GM18858 (cell line): ENCODE measurements around the gene DTNBP1.
A peak's percentile ranks its signal among the peaks of the same experiment; 100 is the strongest.

Experiments
- ATAC-seq: cut with Tn5 transposase; IDR thresholded peaks from one replicate; pipeline ENCODE4 v1.9.1; 2021; ENCODE audit not compliant: unreplicated experiment

DTNBP1 gene

DNA sequence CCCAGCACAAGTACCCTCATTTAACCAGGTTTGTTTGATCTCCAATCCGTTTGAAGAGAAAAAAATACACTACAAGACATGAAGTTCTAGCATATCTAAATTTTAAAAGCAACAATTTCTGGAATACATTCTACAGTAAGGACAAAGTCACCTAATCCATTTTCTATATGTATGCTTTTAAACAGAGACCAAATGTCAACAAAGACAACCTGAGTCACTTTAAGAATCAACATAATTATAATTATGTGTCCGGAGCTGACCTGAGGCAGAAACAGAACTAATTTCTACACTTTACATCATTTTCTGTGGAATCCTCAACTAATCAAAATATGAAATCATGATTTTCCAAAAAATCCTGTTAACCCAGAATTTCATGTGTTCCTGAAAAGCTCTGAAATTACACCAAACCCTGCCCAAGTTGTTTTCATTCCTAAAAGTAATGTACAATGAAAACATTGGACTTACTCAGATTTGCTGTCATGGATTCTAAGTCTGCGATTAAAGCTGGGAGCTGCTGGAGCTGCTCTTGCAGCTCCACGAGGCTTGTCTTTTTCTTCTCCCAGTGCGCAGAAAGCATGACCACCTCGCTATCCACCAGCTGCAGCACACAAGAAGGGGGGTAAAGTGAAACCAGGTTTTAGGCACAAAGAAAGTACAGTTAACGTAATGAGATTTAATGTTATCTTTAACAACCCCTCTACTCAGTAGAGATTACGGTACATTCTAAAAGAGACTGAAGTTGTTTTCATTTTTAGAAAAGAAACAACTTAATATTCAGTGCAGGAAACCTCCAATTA lies 35.8 kb downstream of the DTNBP1 start:
- no peak for ATAC-seq

DNA sequence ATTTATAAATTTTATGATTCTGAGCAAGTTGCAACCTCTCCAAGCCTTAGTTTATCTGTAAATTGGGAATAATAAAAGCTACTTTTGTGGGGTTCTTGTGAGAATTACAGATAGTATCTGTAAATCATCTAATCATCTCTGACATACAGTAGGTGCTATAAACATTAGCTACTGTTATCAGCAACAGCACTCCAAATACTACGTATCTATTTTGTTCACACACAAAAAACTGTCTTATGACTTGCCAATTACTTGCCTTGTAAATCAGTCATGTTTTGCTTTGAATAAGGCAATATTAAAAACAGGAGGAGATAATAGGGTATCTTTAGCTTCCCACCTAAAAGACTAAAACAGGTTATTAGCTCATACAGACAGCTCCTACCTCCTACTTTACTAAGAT lies 36.7 kb downstream of the DTNBP1 start:
- ATAC-seq, result no peak

DNA sequence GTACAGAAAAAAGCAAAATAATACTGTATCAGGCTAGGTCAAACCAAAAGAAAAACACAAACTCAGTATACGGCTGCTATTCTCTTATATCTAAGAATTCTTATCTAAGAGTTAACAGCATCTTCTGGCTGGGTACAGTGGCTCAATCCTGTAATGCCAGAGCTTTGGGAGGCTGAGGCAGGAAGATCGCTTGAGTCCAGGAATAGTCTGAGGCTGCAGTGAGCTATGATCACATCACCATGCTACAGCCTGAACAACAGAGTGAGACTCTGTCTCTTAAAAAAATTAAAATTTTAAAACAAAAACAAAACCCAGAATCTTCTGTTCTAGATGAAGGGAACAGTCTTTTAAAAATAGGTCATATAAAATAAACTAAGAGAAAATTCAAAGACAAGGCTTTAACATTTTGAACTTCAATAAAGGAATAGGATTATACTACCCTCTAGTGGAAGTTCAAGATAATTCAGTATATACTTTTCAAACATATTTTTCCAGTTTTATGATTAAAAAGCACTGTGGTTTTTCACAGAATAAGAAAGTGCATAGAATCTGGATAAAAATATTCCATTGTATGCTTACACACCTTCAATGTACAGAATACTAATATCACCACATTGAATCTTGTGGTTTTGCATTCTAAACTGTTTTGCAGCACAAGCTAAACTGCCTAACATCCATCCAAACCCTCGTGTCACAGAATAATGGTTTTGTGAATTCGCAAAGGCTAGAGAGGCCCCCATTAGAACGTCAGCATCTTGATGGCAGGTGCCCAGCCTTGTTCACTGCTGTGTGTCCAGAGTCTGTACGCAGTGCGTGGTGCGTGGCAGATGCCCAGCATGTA lies 39.3 kb downstream of the DTNBP1 start:
- no peak for ATAC-seq

DNA sequence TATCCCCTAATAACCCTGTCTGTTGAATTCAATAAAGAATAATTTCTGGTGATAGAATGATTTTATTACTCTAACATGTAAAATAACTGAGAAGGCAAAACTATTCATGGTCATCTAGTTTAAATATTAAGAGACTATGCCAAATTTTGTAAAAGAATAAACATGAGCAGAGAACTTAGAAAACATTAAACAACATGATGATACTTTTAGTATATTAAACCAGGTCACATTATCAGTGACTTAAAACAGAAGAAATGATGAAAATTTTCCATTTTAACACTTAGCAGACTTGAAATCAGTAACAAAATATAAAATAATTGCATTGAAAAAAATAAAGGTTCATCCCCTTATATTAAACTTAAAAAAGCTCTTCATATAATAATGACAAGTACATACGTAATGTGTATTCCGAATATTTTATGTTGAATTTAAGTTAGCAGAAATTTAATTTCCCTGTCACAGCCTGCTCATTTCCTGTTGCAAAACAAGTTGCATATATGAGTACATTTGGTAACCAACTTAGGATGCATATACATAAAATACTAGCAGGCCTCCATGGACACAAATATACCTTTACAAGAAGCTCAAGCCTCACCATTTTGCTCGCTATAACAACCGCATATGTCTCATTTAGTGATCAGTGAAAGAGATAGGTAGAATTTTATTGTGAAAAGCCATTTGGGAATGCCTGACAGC lies 40.6 kb downstream of the DTNBP1 start:
- no peak for ATAC-seq

DNA sequence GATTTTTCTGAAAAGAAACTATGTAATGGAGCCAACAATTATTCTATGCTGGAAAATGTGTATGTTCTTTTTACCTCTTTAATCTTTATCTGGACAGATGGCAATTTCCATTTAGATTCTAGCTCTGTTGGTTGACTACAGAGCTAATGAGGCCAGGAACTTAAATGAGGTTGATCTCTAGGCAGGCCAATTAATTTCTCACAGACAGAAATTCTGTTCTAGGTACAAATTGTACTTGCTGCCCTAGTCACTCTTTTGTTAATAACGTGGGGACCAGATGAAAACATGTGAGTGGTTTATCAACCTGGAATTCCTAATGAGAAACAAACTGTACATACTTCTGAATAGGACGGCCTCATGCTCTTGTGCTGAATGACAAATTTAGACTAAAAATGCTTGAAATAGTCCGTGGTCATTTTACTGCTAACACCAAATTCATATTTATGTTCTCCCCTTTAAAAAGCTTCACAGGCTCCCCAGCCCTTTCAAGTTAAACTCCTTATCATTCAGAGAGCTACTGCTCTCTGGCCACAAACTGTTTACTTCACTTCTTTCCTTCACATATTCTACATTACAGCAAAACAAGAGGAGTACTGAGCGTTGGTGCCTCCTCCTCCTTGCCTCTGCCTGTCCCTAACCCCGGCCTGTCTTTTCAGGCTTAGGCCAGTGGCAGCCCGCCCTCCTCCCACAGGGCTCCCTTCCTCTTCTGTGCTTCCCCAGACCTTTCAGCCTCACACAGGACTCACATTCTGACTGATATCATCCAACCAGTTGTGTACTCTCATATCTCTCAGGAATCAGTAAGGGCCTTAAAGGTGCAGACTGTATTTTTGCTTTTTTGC lies 41.4 kb downstream of the DTNBP1 start:
- ATAC-seq, result peak; percentile 88

DNA sequence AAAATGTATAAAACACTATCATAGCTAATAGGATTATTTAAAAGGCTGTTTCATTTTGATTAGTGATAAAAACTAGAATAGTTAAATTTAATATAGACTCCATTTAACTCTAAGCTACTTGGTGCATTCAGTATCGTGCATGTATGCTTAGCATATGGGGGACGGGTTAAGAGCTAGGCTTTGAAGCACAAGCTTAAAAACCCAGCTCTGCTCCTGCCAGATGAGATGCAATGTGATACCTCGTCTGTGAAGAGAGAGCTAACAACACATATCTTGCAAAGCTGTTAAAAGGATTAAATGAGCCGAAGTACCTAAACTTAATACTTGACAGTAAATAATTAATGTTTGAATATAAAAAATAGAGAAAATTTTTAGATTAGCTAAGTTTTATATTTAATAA lies 42.2 kb downstream of the DTNBP1 start:
- no peak for ATAC-seq

DNA sequence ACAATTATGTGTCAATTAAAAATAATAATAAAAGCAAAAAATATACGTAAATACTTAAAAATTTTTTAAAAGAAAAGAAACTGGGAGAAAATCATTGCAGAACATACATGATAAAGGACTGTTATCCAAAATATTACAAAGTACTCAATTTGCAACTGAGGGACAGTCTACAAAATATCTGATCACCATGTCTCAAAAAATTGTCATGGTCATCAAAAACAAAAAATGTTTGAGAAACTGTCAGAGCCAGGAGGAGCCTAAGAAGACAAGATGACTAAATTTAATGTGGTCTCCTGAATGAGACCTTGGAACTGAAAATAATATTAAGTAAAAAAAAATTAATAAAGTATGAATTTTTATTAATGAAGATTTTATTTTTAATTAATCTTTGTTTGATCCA lies 43.5 kb downstream of the DTNBP1 start:
- no peak for ATAC-seq

DNA sequence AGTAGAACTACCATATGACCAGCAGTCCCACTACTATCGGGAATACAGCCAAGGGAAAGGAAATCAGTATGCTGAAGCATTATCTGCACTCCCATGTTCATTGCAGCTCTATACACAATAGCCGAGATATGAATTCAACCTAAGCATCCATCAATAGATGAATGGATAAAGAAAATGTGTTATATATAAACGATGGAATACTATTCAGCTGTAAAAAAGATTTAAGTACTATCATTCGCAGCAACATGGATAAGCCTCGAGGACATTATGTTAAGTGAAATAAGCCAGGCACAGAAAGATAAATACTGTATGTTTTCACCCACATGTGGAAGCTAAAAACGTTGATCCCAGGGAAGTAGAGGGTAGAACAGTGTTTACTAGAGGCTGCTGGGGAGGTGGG lies 44.1 kb downstream of the DTNBP1 start:
- no peak for ATAC-seq

DNA sequence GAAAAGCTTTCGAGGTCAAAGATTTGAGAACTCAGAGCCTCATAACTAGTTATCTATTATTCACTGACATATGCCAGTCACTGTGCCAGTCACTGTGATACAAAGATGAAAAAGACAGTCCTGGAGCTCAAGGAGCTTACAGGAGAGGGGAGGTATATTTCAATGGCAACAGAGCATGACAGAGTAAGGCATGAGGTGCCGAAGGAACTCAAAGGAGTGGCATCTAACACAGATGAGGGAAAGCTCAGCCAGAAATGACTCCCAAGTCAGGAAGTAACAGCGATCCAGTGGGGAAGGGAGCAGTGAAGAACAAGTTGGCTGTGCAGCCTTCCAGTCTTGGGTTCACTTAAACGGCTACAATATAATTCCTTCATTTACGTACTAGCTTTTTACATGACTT lies 46.6 kb downstream of the DTNBP1 start:
- ATAC-seq, result no peak

DNA sequence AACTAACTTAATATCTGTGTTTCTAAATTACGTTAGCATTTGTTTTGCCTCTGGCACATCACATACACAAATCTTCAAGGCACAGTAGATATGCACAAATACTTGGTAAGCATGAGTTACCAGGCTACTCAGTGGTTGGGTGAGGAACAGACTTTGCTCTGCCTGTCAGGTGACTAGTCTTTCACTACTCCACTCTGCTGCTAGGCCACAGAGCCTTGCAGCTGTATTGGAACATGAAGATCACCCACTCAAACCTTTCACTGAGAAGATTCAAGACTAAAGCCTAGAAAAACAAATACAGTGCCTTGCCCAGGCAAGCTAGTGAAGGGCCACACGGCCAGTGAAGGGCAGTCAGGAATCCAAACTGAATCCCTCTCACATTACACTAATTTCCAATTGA lies 47.0 kb downstream of the DTNBP1 start:
- peak; percentile 56 for ATAC-seq

DNA sequence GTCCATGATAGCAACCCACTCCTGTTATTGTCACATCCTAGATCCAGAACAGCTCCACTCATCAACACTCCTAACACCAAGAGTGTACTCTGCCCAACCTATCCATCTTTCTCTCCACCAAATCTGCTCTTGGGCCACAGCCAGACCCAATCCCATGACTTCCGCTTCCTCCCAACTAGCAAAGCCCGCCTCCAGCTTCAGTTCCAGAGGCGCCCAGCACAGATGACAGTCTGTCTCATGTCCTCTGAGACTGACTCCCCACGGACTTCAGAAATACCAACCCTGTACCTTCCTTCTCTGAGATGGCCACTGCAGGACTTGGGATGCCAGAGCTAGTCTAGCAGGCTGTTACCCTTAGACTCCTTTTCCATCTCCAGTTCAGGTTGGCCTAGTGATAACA lies 48.6 kb downstream of the DTNBP1 start:
- ATAC-seq, result no peak

DNA sequence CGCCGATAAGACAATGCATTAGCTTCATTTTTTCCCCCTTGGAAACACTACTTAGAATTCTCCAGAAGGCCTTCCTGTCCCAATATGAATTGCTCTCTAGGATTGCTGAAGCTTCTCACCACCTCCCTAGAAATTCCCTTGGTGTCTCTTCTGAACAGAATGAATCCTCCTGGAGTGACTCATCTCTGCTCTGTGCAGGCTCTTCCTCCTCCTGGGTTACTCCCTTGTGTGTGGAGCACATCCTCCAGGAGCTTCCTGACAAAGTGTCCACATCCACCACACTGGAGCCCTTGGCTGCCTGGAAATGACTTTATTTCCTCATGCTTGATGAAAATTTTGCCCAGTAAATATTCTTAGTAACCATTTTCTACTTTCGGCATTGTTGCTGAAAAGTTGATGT lies 54.4 kb downstream of the DTNBP1 start:
- ATAC-seq, result no peak

DNA sequence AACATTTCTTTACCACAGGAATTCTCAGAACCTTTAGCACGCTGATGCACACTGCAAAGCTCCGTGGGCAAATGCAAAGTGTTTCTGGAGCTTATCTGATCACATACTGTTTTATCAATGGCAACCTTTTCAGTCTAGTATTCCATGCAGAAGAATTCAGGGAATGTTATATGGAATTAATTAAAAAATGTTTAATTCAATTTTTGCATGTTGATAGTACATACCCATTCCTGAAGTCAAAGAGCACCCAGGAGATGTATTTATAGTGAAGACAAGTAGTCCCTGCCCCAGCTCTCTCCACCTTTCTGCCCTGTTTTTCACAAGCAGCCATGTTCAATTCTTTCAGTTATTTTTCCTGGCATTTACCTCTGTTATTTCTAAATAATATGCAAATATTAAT lies 55.2 kb downstream of the DTNBP1 start:
- no peak for ATAC-seq

DNA sequence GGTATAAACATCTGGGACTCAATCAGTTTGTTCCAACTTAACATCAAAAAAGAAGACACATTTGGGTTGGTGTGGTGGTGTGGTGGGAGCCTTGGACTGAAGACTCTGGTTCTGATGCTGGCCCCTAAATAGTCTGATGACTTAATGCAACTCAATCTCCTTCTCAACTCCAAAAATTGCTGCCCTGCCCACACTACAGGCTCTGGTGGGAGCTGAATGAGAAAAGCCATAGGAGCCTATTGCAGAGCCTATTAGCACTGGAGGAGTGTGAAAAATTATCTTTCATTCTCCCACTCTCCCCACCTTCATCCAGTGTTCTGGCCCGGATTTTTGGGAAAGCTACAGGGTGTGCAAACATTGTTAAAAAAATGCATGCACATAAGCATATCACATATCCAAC lies 56.5 kb downstream of the DTNBP1 start:
- ATAC-seq, result no peak

DNA sequence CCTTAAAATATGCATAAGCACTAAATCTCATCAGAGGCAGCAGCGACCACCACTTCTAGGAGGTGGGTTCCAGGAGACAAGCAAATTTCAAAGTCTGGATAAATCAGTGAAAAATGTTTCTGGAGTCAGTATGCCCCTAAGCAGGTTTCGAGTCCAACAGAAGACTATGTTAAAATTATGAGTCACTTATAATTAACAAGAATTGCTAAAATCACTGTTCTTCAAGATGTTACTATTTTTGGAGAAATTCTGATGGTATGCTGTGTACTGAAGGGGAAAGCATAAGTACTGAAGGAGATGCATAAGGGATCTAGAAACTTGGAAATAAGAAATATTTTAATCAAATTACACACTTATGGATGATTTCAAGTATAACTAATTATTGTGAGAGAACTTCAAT lies 58.0 kb downstream of the DTNBP1 start:
- ATAC-seq, result no peak

DNA sequence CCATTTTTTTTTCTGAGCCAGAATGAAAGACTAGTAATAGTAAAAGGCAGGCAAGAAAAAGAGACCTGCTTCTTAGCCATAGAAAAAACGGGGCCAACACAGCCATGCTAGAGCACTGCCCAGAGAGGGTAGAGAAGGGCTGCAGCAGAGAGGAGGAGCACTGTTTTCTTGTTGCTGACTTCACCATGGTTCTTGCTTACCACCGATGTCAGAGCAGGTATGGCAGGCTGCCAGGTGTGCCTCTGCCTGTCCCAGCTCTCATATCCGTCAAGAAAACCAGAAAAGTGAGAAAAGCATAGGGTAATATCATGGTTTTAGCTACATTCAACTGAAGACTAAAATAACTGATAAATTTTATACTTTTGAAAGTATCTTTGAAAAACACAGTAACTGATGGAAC lies 60.7 kb downstream of the DTNBP1 start:
- no peak for ATAC-seq

DNA sequence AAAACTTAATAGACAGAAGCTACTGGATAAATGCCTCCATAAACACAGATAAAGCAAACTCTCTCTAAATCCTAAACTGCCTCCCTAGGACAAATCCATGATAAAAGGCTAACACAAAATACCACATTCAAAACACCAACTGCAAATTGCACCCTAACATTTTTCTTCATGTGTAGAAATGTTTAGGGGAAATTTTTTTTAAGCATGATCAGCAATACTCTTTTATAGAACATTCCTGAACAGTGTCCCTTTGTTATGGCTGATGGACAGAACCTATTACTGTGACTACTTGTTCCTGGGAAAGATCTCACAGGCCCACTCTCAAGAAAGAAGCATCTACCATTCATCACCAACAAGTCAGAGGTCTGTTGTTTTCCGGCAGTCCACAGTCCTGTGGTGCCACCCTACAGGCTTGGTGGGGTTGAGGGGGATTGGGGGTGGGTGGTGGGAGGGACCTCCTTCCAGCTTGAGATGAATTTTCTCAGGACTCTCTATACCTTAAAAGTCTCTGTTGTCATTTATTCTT lies 64.5 kb downstream of the DTNBP1 start:
- ATAC-seq, result no peak

DNA sequence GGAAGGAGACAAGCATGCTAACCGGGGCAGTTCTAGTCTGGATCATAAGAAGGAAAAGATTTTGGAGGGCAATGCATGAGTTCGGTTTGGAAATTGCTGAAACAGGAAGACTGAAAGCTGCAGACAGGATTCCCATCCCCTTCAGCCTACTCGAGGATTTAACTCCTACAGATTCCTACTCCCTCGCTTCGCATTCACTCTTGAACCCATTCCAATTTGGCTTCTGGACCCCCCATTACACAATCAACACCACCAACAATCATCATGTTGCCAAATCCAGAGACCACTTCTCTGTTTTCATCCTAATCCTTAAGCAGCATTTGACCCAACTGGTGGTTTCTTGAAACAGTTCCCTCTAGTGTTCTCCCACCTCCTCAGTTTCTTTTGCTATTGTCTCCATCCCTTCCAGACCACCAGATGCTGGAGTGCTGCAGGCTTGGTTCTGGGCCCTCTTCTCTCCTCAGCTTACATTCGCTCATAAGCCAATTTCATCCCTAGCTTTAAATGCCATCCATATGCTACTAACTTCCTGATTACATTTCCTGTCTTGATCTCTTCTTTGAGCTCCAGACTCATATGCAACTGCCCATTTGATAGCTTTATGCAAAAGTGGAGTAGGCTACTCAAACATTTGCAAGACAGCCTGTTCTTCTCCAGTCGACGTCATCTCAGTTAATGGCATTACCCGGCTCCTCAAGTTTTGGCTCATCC lies 66.5 kb downstream of the DTNBP1 start:
- ATAC-seq, result no peak

DNA sequence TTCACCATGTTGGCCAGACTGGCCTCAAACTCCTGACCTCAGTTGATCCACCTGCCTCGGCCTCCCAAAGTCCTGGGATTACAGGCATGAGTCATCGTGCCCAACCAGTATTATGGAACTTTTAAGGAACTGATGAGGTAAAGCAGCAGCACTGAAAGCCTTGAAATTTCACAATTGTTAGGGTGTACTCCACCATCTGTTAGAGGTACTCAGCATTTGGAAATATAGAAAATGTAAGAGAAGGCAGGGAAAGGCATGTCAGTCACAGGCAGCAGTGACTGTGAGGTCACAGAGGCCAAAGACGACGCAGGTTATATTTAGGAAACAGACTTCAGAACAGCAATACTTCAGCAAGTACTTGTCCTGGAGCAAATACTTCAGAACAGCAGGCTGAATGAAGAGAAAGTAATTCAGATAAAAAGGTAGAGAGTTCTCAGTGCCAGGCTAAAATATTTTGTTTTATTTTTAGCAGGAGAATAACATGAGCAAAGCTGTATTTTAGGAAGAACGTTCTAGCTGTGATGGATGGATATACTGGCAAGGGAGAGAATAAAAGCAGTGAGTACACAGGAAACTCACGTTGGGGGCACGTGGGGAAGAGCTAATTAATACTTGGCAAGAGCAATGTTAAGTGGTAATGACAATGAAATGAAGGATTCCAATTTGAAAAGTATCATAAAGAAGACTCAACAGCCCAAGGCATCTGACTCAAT lies 67.2 kb downstream of the DTNBP1 start:
- no peak for ATAC-seq
